Retinal pigment epithelial cell (primary cell): Measurements from ENCODE around the gene XPNPEP2.

Experiments
- DNase-seq: peaks from one replicate; pipeline ENCODE4 v3.0.0-alpha.2; 2010; ENCODE audit warnings: low read depth
- H3K4me3 ChIP-seq: 2 replicates; pipeline ENCODE4 v1.5.1; 2011; ENCODE audit warnings: mild to moderate bottlenecking, low read length, control low read depth, moderate library complexity
- TF ChIP-seq, protein P1 (sequence below): conservative IDR thresholded peaks from 2 replicates; pipeline ENCODE4 v1.5.1; 2011; ENCODE audit warnings: low read depth, low read length, control low read depth, inconsistent platforms

XPNPEP2 gene

DNA sequence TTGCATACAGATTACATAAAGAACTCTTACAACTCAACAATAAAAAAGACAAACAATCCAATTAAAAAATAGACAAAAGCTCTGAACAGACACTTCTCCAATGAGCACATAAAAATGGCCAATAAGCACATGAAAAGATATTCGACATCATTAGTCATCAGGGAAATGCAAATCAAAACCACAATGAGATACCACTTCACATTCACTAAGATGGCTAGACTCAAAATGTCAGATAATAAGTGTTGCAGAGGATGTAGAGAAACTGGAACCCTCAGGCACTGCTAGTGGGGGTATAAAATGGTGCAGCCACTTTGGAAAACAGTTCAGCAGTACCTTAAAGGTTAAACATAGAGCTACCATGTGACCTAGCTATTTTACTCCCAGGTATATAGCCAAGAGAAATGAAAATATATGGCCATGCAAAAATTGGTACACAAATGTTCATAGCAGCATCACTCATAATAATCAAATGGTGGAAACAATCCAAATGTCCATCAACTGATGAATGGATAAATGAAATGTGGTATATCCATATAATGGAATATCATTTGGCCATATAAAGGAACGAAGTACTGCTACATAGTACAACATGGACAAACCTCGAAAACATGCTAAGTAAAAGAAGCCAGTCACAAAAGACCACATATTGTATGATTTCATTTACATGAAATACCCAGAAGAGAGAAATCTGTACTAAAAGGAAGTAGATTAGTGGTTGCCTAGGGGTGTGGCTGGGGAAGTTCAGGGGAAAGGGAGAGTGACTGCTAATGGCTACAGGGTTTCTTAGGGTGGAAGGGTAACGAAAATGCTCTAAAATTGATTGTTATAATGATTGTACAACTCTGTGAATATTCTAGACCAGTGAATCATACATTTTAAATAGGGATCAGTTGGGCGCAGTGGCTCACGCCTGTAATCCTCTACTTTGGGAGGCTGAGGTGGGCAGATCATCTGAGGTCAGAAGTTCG is 70.3 kb downstream of the XPNPEP2 start:
- no peak for DNase-seq
- TF ChIP-seq, protein P1, sequence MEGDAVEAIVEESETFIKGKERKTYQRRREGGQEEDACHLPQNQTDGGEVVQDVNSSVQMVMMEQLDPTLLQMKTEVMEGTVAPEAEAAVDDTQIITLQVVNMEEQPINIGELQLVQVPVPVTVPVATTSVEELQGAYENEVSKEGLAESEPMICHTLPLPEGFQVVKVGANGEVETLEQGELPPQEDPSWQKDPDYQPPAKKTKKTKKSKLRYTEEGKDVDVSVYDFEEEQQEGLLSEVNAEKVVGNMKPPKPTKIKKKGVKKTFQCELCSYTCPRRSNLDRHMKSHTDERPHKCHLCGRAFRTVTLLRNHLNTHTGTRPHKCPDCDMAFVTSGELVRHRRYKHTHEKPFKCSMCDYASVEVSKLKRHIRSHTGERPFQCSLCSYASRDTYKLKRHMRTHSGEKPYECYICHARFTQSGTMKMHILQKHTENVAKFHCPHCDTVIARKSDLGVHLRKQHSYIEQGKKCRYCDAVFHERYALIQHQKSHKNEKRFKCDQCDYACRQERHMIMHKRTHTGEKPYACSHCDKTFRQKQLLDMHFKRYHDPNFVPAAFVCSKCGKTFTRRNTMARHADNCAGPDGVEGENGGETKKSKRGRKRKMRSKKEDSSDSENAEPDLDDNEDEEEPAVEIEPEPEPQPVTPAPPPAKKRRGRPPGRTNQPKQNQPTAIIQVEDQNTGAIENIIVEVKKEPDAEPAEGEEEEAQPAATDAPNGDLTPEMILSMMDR: no peak
- H3K4me3 ChIP-seq: no peak overlapping the region

DNA sequence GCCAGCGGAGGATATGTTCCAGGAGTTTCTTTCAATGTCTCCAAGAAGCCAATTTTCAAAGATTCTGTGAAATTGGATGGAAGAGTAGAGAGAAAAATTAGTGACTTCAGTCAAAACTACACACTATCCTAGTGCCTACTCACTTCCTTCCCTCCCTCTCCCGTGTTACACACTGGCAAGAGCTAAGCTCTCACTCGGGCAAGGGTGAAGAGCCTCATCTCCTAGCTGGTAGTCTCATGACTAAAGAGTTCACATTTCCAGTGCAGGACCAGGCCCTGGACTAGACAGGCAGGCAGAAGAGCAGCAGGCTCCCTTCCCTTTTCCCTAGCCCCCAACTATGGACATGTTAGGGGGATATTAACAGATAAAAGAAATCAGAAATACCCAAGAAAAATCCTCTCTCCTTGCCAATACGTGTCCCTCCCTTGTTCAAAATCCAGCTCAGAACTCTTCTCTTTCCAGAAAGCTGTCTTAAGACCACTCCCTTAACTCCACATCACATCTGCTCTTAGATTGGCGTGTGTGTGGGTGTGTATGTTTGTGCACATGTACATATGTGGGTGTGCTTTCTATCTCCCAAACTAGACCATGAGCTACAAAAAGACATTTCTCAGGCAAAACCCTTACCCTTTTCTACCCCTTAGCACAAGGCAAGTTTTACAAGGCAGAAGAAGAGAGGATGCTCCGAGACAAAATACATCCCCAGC is 75.0 kb downstream of the XPNPEP2 start:
- no peak for DNase-seq
- TF ChIP-seq, protein P1: no peak
- H3K4me3 ChIP-seq: no peak overlapping the region

DNA sequence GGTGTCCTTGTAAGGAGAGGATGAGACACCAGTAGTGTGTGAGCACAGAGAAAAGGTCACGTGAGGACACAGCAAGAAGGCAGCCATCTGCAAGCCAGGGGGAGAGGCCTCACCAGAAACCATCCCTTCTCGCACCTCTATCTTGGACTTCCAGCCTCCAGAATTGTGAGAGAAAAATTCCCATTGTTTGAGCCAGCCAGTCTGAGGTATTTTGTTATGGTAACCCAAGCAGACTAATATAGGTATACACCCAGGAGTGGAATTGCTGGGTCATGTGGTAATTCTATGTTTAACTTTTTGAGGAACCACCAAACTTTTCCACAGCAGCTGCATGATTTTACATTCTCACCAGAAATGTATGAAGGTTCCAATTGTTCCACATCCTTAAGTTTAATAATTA is 79.3 kb downstream of the XPNPEP2 start:
- no peak for DNase-seq
- TF ChIP-seq, protein P1: no peak
- H3K4me3 ChIP-seq: no peak overlapping the region
